ENCODE measurements around the gene GHDC.
"Not testable (repeated sequence)": the region's sequence is repeated elsewhere in the genome, so short reads cannot be mapped to it uniquely, and the experiment has no call there.

Gene GHDC

GRCh38 chr17:42191275-42191608 lies 3.1 kb downstream of the GHDC start:
- H3K27ac ChIP-seq: no peak overlapping the region
- TF ChIP-seq, protein P1, sequence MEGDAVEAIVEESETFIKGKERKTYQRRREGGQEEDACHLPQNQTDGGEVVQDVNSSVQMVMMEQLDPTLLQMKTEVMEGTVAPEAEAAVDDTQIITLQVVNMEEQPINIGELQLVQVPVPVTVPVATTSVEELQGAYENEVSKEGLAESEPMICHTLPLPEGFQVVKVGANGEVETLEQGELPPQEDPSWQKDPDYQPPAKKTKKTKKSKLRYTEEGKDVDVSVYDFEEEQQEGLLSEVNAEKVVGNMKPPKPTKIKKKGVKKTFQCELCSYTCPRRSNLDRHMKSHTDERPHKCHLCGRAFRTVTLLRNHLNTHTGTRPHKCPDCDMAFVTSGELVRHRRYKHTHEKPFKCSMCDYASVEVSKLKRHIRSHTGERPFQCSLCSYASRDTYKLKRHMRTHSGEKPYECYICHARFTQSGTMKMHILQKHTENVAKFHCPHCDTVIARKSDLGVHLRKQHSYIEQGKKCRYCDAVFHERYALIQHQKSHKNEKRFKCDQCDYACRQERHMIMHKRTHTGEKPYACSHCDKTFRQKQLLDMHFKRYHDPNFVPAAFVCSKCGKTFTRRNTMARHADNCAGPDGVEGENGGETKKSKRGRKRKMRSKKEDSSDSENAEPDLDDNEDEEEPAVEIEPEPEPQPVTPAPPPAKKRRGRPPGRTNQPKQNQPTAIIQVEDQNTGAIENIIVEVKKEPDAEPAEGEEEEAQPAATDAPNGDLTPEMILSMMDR (conservative IDR thresholded peaks at IDR 0.05): no peak

GRCh38 chr17:42190491-42191274 lies 3.6 kb downstream of the GHDC start:
- no peak overlapping the region for H3K27ac ChIP-seq
- TF ChIP-seq, protein P1 (conservative IDR thresholded peaks at IDR 0.05): no peak

DNA sequence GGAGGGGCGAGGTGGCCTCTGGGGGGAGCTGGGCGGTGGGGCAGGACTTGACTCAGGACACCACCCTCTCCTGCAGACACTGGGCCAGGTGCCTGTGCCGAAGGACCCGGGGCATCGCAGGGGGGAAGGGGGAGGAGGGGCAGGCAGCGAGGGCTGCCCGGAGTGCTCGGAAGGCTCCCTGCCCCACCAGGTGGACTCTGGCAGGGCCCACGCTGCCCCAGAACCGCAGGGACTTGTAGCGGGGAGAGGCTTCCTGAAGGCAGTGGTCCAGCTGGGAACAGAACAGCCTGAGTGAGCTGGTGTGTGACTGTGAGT lies 4.7 kb downstream of the GHDC start:
- no peak overlapping the region for H3K27ac ChIP-seq
- TF ChIP-seq, protein P1 (conservative IDR thresholded peaks at IDR 0.05): no peak

- TF ChIP-seq, protein P1 (conservative IDR thresholded peaks at IDR 0.05): no peak
- no peak overlapping the region for H3K27ac ChIP-seq
These were observed 5.3 kb downstream of the GHDC start for GRCh38 chr17:42188749-42189650.

DNA sequence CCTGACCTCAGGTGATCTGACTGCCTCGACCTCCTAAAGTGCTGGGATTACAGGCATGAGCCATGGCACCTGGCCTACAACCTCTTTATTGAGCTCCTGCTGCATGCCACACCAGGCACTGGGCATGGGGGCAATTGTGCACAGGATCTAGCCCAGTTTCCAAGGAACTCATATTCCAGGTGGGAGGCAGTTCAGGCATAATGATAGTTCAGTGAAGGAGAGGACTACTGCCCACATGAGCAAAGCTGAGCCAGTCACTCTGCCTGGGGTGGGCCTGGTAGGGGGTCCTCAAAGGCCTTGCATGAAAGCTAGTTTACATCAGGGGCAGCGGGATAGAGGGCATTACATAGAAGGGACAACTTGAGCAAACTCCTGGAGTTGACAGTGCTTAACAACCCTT lies 6.5 kb downstream of the GHDC start:
- no peak overlapping the region for H3K27ac ChIP-seq
- TF ChIP-seq, protein P1 (conservative IDR thresholded peaks at IDR 0.05): no peak

DNA sequence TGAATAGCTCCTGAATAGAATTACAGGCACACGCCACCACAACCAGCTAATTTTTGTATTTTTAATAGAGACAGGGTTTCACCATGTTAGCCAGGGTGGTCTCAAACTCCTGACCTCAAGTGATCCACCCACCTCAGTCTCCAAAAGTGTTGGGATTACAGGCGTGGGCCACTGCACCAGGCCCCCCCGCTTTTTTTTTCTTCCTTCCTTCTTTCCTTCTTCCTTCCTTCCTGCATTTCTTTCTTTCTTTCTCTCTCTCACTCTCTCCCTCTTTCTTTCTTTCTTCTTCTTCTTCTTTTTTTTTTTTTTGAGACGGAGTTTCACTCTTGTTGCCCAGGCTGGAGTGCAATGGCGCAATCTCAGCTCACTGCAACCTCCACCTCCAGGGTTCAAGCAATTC lies 8.1 kb downstream of the GHDC start:
- H3K27ac ChIP-seq: not testable (repeated sequence)

- TF ChIP-seq, protein P1 (conservative IDR thresholded peaks at IDR 0.05): no peak
These were observed 8.7 kb downstream of the GHDC start for GRCh38 chr17:42185621-42185930.

More at GRCh38 chr17:42185621-42185930, 8.7 kb downstream of the GHDC start:
- no peak overlapping the region for H3K27ac ChIP-seq

Measured in VCaP (cell line).